Left kidney (tissue), 2 donors: Measurements from ENCODE around the gene LRRN4CL. TPM values are rescaled to one million over a fixed set of nuclear protein-coding genes. Genes with fewer than 3 reads are reported as not detected.

Experiments
- DNase-seq: peaks from one replicate; pipeline ENCODE4 v3.0.0-alpha.2; 2013
- polyA plus RNA-seq: library from polyadenylated mRNA; unstranded; fragments of 120-200 nt; gene quantifications from one replicate; pipeline ENCODE4 v1.2.1, GENCODE V29; 2013; ENCODE audit not compliant: insufficient read length

The LRRN4CL gene
- polyA plus RNA-seq, 1 donor, result 0.78 TPM

- DNase-seq, result no peak
Measured at GRCh38 chr11:62646825-62647608, 42.3 kb downstream of the LRRN4CL start.

- DNase-seq, result peak; percentile 99
Measured at GRCh38 chr11:62645946-62646824, 43.1 kb downstream of the LRRN4CL start, which contains the start of gene GANAB. Gene GANAB (minus strand): TSS chr11:62646613. CDS start chr11:62646599, 14 bp downstream.

DNA sequence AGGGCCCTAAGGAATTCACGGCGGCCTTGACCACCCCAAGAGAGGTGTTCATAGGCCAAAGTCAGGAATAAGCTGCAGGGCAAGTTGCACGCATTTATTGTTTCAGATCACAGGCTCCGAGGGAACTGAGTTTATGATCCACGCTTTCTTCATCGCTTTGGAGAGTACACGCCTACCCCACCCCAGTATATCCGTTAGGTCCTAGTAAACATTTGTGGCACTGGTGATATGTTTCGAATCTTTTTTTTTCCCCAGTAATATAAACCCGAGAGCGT, 43.7 kb downstream of the LRRN4CL start:
- DNase-seq, result no peak

DNA sequence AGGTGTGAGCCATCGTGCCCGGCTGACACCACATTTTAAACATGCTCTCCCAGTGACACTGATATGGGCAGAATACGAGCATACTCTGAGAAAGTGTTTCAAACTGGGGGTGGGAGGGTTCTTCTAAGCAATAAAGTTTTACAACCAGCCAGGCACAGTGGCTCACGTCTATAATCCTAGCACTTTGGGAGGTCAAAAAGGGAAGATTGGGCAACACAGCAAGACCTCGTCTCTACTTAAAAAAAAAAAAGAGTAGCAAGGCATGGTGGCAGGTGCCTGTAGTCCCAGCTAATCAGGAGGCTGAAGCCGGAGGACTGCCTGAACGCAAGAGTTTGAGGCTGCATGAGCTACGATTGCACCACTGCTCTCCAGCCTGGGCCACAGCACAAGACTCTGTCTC, 45.1 kb downstream of the LRRN4CL start:
- DNase-seq, result no peak

Other genes with a start within 250 kb of the LRRN4CL start
- 199 TPM for gene AHNAK, start 142.7 kb downstream of the LRRN4CL start, polyA plus RNA-seq
- 2,043 TPM for gene EEF1G, start 115.6 kb downstream of the LRRN4CL start, polyA plus RNA-seq
- 24.8 TPM for gene TUT1, start 98.0 kb downstream of the LRRN4CL start, polyA plus RNA-seq
- gene MTA2, start 87.7 kb downstream of the LRRN4CL start, polyA plus RNA-seq, result 108 TPM
- gene EML3, start 76.8 kb downstream of the LRRN4CL start, polyA plus RNA-seq, result 36.4 TPM
- gene ROM1, start 76.3 kb downstream of the LRRN4CL start, polyA plus RNA-seq, result 3.5 TPM
- 26.3 TPM for gene B3GAT3, start 67.5 kb downstream of the LRRN4CL start, polyA plus RNA-seq
- gene GANAB, start 42.9 kb downstream of the LRRN4CL start, polyA plus RNA-seq, result 395 TPM
- 17.8 TPM for gene INTS5, start 36.2 kb downstream of the LRRN4CL start, polyA plus RNA-seq
- 59.0 TPM for gene C11orf98, start 24.3 kb downstream of the LRRN4CL start, polyA plus RNA-seq
- 5.9 TPM for gene CSKMT, start 24.2 kb downstream of the LRRN4CL start, polyA plus RNA-seq
- 7.5 TPM for gene UQCC3, start 17.9 kb downstream of the LRRN4CL start, polyA plus RNA-seq
- gene LBHD1, start 17.3 kb downstream of the LRRN4CL start, polyA plus RNA-seq, result 9.0 TPM
- gene UBXN1, start 10.5 kb downstream of the LRRN4CL start, polyA plus RNA-seq, result 140 TPM
- 68.3 TPM for gene BSCL2, start 17.9 kb upstream of the LRRN4CL start, polyA plus RNA-seq
- gene GNG3, start 18.1 kb upstream of the LRRN4CL start, polyA plus RNA-seq, result 2.5 TPM
- gene HNRNPUL2, start 37.9 kb upstream of the LRRN4CL start, polyA plus RNA-seq, result 101 TPM
- 43.1 TPM for gene TTC9C, start 39.0 kb upstream of the LRRN4CL start, polyA plus RNA-seq
- 8.1 TPM for gene ZBTB3, start 64.6 kb upstream of the LRRN4CL start, polyA plus RNA-seq
- gene POLR2G, start 72.0 kb upstream of the LRRN4CL start, polyA plus RNA-seq, result 145 TPM
- gene TAF6L, start 81.9 kb upstream of the LRRN4CL start, polyA plus RNA-seq, result 39.8 TPM
- 66.4 TPM for gene TMEM179B, start 97.9 kb upstream of the LRRN4CL start, polyA plus RNA-seq
- gene TMEM223, start 102.5 kb upstream of the LRRN4CL start, polyA plus RNA-seq, result 25.0 TPM
- gene NXF1, start 115.9 kb upstream of the LRRN4CL start, polyA plus RNA-seq, result 136 TPM
- gene STX5, start 142.5 kb upstream of the LRRN4CL start, polyA plus RNA-seq, result 51.3 TPM
- gene TEX54, start 143.3 kb upstream of the LRRN4CL start, polyA plus RNA-seq, result not detected
- 42.1 TPM for gene WDR74, start 150.1 kb upstream of the LRRN4CL start, polyA plus RNA-seq
- 193 TPM for gene SLC3A2, start 191.4 kb upstream of the LRRN4CL start, polyA plus RNA-seq
- not detected for gene CHRM1, start 231.8 kb upstream of the LRRN4CL start, polyA plus RNA-seq